Activated CD4-positive, alpha-beta memory T cell treated with anti-CD3 and anti-CD28 coated beads for 36 hours (primary cell): ENCODE data around the gene PHIP. TPM values are rescaled to one million over a fixed set of nuclear protein-coding genes. Genes with fewer than 3 reads are reported as not detected.
A peak's percentile ranks its signal among the peaks of the same experiment; 100 is the strongest.

Source experiments
- CTCF ChIA-PET: fragments of 350-600 bp; sonication (Branson Sonifier 250); formaldehyde crosslinking; loops from one replicate; lab custom pipeline; 2021; ENCODE audit warnings: antibody characterized with exemption, inconsistent platforms; lab: Charles Lee
- POLR2A ChIA-PET: fragments of 350-600 bp; sonication (Branson Sonifier 250); formaldehyde crosslinking; loops from one replicate; lab custom pipeline; 2021; ENCODE audit warnings: antibody characterized with exemption; lab: Charles Lee
- DNase-seq: peaks from one replicate; pipeline ENCODE4 v3.0.0-alpha.2; 2020
- H3K27ac Mint-ChIP-seq: one replicate; pipeline ENCODE4 v1.8.0; 2021; ENCODE audit warnings: mixed read lengths
- H3K27me3 Mint-ChIP-seq: one replicate; pipeline ENCODE4 v1.8.0; 2021; ENCODE audit warnings: mixed read lengths
- H3K36me3 Mint-ChIP-seq: one replicate; pipeline ENCODE4 v1.8.0; 2021; ENCODE audit warnings: mixed read lengths
- H3K4me1 Mint-ChIP-seq: one replicate; pipeline ENCODE4 v1.8.0; 2021; ENCODE audit warnings: low read depth, mixed read lengths
- H3K4me3 Mint-ChIP-seq: one replicate; pipeline ENCODE4 v1.8.0; 2021; ENCODE audit warnings: mild to moderate bottlenecking, mixed read lengths
- H3K9me3 Mint-ChIP-seq: one replicate; pipeline ENCODE4 v1.8.0; 2021; ENCODE audit warnings: mixed read lengths
- intact Hi-C: fragments of 100-400 bp; cut with micrococcal nuclease; formaldehyde crosslinking; loops from one replicate; pipeline ENCODE4 v1.15.1; 2023
- total RNA-seq, 2 experiments: library from RNA; stranded (reverse); gene quantifications; one replicate each; pipeline ENCODE4 v1.2.3, GENCODE V29; 2021

PHIP gene
- total RNA-seq, 2 experiments from 2014 or later = 25.5 to 27.9 TPM

DNA sequence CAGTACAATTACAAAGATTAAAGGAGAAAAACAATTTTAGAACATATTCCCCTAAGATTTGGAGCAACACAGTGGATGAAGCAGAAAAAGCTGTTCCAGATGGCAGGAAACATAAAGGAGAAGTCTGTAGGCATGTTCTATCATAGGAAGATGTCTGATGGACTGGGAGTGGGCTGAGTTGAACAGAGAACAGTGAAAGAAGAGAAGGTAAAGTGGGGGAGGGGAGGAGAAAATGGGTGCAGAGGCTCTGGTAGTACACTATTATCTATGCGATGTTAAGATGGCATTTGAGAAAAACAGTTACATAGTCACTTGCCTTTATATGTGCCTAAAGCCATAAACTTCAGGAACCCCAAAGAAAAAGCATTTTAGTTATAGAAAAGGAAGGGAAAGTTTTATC lies 4.2 kb upstream of the PHIP start:
- intact Hi-C loops = loop anchor here (5.0 kb wide), 1 partner anchor 920 kb away; the partner anchor contains the start of gene TTK
- Mint-ChIP-seq H3K36me3 (peaks cover 4% of the 10 kb centered on the region), H3K4me1 (peaks cover 10% of the 10 kb centered on the region), H3K27me3 (peaks cover 11% of the 10 kb centered on the region), H3K27ac (no peak overlapping the region), H3K4me3 (no peak overlapping the region), H3K9me3 (no peaks in the 10 kb centered on the region)
- no peak for DNase-seq
- ChIA-PET POLR2A (no interaction called here), CTCF (no interaction called here)

GRCh38 chr6:79081663-79082062 lies 3.6 kb upstream of the PHIP start:
- no peaks in the 10 kb centered on the region for H3K9me3 Mint-ChIP-seq
- intact Hi-C loops = loop anchor here (5.0 kb wide), 1 partner anchor 921 kb away; the partner anchor contains the start of gene TTK
- POLR2A ChIA-PET = no interaction called here
- no peak for DNase-seq
- H3K36me3 Mint-ChIP-seq = peaks cover 6% of the 10 kb centered on the region
- H3K27ac Mint-ChIP-seq = no peak overlapping the region
- H3K4me3 Mint-ChIP-seq = no peak overlapping the region
- CTCF ChIA-PET = no interaction called here
- H3K4me1 Mint-ChIP-seq = peaks cover 10% of the 10 kb centered on the region
- peaks cover 11% of the 10 kb centered on the region for H3K27me3 Mint-ChIP-seq

DNA sequence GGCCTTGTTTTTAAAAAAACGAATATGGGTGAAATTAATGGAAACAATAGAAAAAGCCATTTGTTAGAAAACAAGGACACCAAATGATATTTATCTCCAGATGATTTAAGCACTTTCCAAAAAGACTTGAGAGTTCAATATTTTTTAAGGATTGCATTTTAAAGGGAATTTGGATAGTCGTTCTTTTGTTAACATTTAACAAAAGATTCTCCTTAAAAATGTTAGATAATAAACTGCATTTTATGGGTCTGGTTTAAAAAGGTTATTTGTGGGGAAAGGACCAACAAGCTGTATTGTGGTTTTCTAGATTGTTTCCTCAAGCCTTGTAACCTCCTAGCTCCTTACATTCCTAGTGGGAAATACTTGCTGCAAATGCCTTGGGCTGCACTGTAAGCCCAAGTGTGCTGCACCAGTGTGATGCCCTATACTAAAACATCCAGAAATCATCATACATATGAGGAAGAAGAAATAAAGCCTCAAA lies 1.5 kb upstream of the PHIP start:
- no peaks in the 10 kb centered on the region for H3K9me3 Mint-ChIP-seq
- peak overlapping the region; percentile 97 for H3K27ac Mint-ChIP-seq
- DNase-seq = no peak
- peaks cover 17% of the 10 kb centered on the region for H3K36me3 Mint-ChIP-seq
- H3K4me1 Mint-ChIP-seq = peaks cover 26% of the 10 kb centered on the region
- peaks cover 6% of the 10 kb centered on the region for H3K27me3 Mint-ChIP-seq
- peak overlapping the region; percentile 91 for H3K4me3 Mint-ChIP-seq
- intact Hi-C loops = loop anchor here (5.0 kb wide), 2 partner anchors 593 to 923 kb away; partner anchors contain the start of gene TTK
- POLR2A ChIA-PET = no interaction called here
- CTCF ChIA-PET = no interaction called here

DNA sequence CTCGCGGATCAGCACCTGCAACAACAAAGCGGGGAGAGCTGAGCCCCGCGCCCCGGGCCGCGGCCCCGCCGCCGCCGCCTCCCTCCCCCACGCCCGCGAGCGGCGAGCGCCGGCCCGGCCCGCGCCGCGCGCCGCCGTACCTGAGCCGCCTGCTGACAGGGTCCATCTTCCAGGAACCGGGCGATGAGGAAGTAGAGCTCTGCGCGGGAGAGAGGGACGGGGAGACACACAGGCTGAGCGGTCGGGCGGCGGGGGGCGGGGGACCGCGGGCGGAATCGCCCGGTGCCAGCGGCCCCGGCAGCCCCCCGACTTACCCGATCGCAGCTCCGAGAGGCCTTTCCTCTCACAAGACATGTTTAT lies 359 bp downstream of the PHIP start:
- ChIA-PET CTCF (interaction anchor here (1.2 kb wide), 2 partner anchors 29 to 65 kb away, joined by 4 to 5 read pairs; no protein-coding TSS in a partner anchor), POLR2A (interaction anchor here (1.4 to 1.5 kb wide), 3 partner anchors 9 to 701 kb away, joined by 3 to 5 read pairs (median 4); no protein-coding TSS in a partner anchor)
- peaks cover 2% of the 10 kb centered on the region for H3K27me3 Mint-ChIP-seq
- peak overlapping the region; percentile 91 for H3K4me3 Mint-ChIP-seq
- DNase-seq = peak; percentile 62
- peaks cover 17% of the 10 kb centered on the region for H3K36me3 Mint-ChIP-seq
- H3K27ac Mint-ChIP-seq = peak overlapping the region; percentile 97
- H3K4me1 Mint-ChIP-seq = peaks cover 40% of the 10 kb centered on the region
- intact Hi-C loops = loop anchor here (1.0 to 5.0 kb wide), 3 partner anchors 157 to 595 kb away; partner anchors contain the start of genes HMGN3 and IRAK1BP1
- no peaks in the 10 kb centered on the region for H3K9me3 Mint-ChIP-seq

- ChIA-PET POLR2A (interaction anchor here (0.9 to 1.6 kb wide), 5 partner anchors 16 to 701 kb away, joined by 3 to 6 read pairs (median 4); no protein-coding TSS in a partner anchor), CTCF (interaction anchor here (1.2 kb wide), 1 partner anchor 28 kb away, joined by 5 read pairs; no protein-coding TSS in a partner anchor)
- DNase-seq = peak; percentile 92
- no peaks in the 10 kb centered on the region for H3K9me3 Mint-ChIP-seq
- H3K36me3 Mint-ChIP-seq = peaks cover 17% of the 10 kb centered on the region
- peaks cover 46% of the 10 kb centered on the region for H3K4me1 Mint-ChIP-seq
- no peaks in the 10 kb centered on the region for H3K27me3 Mint-ChIP-seq
- H3K27ac Mint-ChIP-seq = peak overlapping the region; percentile 93
- intact Hi-C loops = loop anchor here (1.0 to 5.0 kb wide), 3 partner anchors 37 to 595 kb away; no protein-coding TSS in a partner anchor
- peak overlapping the region; percentile 87 for H3K4me3 Mint-ChIP-seq
These were observed 1.0 kb downstream of the PHIP start for GRCh38 chr6:79076782-79077641.

DNA sequence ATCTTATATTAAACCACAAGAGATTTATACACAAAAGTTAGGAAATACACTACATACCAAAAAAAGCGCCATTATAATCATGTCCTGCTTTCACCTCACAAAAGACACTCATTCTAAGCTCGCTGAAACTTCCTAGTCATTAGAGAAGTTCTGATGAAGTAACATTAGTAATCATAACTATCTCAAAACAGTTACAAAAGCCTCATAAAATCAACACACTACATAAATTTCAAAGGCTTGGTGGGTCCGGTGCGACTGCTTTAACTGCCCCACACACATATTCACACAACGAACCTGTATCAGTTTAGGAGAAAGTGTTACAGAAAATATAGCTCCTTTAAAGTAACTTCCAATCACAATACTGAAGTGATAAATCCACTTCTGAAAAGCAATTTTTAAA lies 1.9 kb downstream of the PHIP start:
- DNase-seq = peak; percentile 42
- Mint-ChIP-seq H3K36me3 (peaks cover 18% of the 10 kb centered on the region), H3K4me3 (peak overlapping the region; percentile 87), H3K4me1 (peaks cover 51% of the 10 kb centered on the region), H3K27me3 (no peaks in the 10 kb centered on the region), H3K27ac (peak overlapping the region; percentile 93), H3K9me3 (no peaks in the 10 kb centered on the region)
- CTCF ChIA-PET = no interaction called here
- intact Hi-C loops = loop anchor here (1.0 to 5.0 kb wide), 3 partner anchors 36 to 596 kb away; no protein-coding TSS in a partner anchor
- POLR2A ChIA-PET = interaction anchor here (0.9 to 1.6 kb wide), 5 partner anchors 15 to 209 kb away, joined by 3 to 6 read pairs (median 3); partner anchors contain the start of gene IRAK1BP1

- intact Hi-C loops = no loop called here
- ChIA-PET POLR2A (no interaction called here), CTCF (no interaction called here)
- Mint-ChIP-seq H3K4me1 (peaks cover 54% of the 10 kb centered on the region), H3K27ac (no peak overlapping the region), H3K36me3 (peaks cover 23% of the 10 kb centered on the region), H3K27me3 (no peaks in the 10 kb centered on the region), H3K9me3 (no peaks in the 10 kb centered on the region), H3K4me3 (no peak overlapping the region)
- DNase-seq = no peak
These were observed 4.2 kb downstream of the PHIP start for GRCh38 chr6:79073888-79074287.

GRCh38 chr6:79072640-79073181 lies 5.3 kb downstream of the PHIP start:
- H3K4me3 Mint-ChIP-seq = no peak overlapping the region
- CTCF ChIA-PET = no interaction called here
- peaks cover 54% of the 10 kb centered on the region for H3K4me1 Mint-ChIP-seq
- no peak overlapping the region for H3K27ac Mint-ChIP-seq
- H3K27me3 Mint-ChIP-seq = no peaks in the 10 kb centered on the region
- POLR2A ChIA-PET = interaction anchor here (0.7 kb wide), 1 partner anchor 10 kb away, joined by 4 read pairs; no protein-coding TSS in a partner anchor
- intact Hi-C loops = no loop called here
- DNase-seq = no peak
- no peaks in the 10 kb centered on the region for H3K9me3 Mint-ChIP-seq
- peaks cover 19% of the 10 kb centered on the region for H3K36me3 Mint-ChIP-seq

DNA sequence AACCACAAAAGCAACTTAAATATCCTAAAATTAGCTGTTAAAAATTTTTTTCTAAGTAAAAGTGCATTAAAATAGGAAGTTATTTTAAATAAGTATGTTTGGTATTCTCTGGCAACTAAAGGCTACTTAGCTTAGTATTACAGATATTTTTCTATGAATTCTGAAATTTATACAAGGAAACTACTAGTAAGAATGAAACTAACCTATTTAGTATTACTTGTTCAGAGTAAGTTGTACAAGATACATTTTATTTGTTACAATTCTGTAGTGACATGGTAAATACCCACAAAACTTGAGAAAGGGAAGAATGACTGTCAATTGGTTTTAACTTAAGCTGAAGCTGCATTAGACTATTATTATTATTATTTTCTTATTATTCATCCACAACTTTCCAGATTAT lies 6.5 kb downstream of the PHIP start:
- CTCF ChIA-PET = no interaction called here
- DNase-seq = no peak
- Mint-ChIP-seq H3K4me3 (no peak overlapping the region), H3K27ac (no peak overlapping the region), H3K36me3 (peaks cover 16% of the 10 kb centered on the region), H3K27me3 (no peaks in the 10 kb centered on the region), H3K4me1 (peaks cover 60% of the 10 kb centered on the region), H3K9me3 (no peaks in the 10 kb centered on the region)
- POLR2A ChIA-PET = no interaction called here
- intact Hi-C loops = loop anchor here (1.0 kb wide), 1 partner anchor 29 kb away; no protein-coding TSS in a partner anchor

DNA sequence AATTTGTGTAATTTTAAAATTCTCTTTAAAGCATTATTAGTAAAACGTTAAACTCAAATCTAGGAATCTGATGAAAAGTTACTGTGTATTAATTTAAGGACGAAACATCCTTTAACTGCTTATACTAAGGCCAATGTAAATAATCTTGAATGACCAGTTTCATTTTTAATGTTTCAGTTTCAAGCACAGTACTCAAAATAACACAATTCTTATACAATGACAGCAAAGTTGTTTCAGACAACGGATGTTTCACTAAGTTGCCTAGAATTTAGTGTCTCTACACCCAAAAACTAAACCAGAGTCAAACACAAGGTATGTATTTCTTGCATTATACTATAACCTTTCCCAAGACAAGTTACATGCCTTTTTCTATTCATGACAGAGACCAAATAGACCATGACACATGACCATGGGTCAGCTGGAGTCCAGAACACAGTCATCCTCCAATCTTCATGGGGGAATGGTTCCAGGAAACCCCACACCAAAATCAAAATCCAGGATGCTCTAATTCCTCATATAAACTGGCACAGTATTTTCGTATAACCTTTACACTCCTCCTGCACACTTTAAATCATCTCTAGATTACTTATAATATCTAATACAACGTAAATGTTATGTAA lies 7.7 kb downstream of the PHIP start:
- no peak overlapping the region for H3K4me3 Mint-ChIP-seq
- H3K4me1 Mint-ChIP-seq = peaks cover 55% of the 10 kb centered on the region
- DNase-seq = no peak
- no peak overlapping the region for H3K27ac Mint-ChIP-seq
- peaks cover 10% of the 10 kb centered on the region for H3K36me3 Mint-ChIP-seq
- intact Hi-C loops = no loop called here
- H3K27me3 Mint-ChIP-seq = no peaks in the 10 kb centered on the region
- POLR2A ChIA-PET = no interaction called here
- CTCF ChIA-PET = no interaction called here
- H3K9me3 Mint-ChIP-seq = no peaks in the 10 kb centered on the region

DNA sequence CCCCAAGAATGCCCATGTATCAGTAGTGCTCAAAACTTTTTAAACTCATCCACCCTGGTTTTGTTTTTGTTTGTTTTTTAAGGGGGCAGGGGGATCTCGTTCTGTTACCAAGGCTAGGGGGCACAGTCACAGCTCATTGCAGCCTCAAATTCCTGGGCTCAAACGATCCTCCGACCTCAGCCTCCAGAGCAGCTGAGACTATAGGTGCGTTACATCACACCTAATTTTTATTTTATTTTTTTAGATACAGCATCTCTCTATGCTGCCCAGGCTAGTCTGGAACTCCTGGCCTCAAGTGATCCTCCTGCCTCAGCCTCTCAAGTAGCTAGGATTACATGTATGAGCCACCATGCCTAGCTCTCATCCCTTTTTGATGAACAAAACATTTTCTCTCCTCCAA lies 11.2 kb downstream of the PHIP start:
- no peaks in the 10 kb centered on the region for H3K27me3 Mint-ChIP-seq
- intact Hi-C loops = no loop called here
- POLR2A ChIA-PET = no interaction called here

More for the DNA sequence above, 11.2 kb downstream of the PHIP start:
- no peak for DNase-seq
- no peak overlapping the region for H3K27ac Mint-ChIP-seq
- no peak overlapping the region for H3K4me3 Mint-ChIP-seq
- H3K4me1 Mint-ChIP-seq = peaks cover 26% of the 10 kb centered on the region
- H3K36me3 Mint-ChIP-seq = peaks cover 8% of the 10 kb centered on the region
- CTCF ChIA-PET = interaction anchor here (0.6 kb wide), 1 partner anchor 12 kb away, joined by 4 read pairs; no protein-coding TSS in a partner anchor
- no peaks in the 10 kb centered on the region for H3K9me3 Mint-ChIP-seq
